ENCODE data around the gene FKBP7.

Gene FKBP7

GRCh38 chr2:178502751-178503150 is 24.4 kb upstream of the FKBP7 start:
- no peak overlapping the region for H3K4me3 ChIP-seq
- H3K27ac ChIP-seq: no peak overlapping the region
- no peaks in the 10 kb centered on the region for H3K9me3 ChIP-seq
- DNase-seq: no peak
- intact Hi-C loops (cut with DNase I; ENCODE audit: low total_unique reads): no loop called here
- no peaks in the 10 kb centered on the region for H3K27me3 ChIP-seq
- no peak for TF ChIP-seq CTCF (IDR thresholded peaks at IDR 0.05)
- no peaks in the 10 kb centered on the region for H3K4me1 ChIP-seq
- peaks cover 66 to 84% (median 67%) of the 10 kb centered on the region in 3 donors for H3K36me3 ChIP-seq

- no peak overlapping the region for H3K27ac ChIP-seq
- no peaks in the 10 kb centered on the region for H3K4me1 ChIP-seq
- no peak for DNase-seq
- H3K4me3 ChIP-seq: no peak overlapping the region
- peaks cover 77 to 93% (median 82%) of the 10 kb centered on the region in 3 donors for H3K36me3 ChIP-seq
- H3K9me3 ChIP-seq: no peaks in the 10 kb centered on the region
- no peaks in the 10 kb centered on the region for H3K27me3 ChIP-seq
- TF ChIP-seq CTCF (IDR thresholded peaks at IDR 0.05): no peak
- intact Hi-C loops (cut with DNase I; ENCODE audit: low total_unique reads): no loop called here
These were observed 21.2 kb upstream of the FKBP7 start for GRCh38 chr2:178499640-178500039.

GRCh38 chr2:178498137-178498536 is 19.7 kb upstream of the FKBP7 start:
- TF ChIP-seq CTCF (IDR thresholded peaks at IDR 0.05): no peak
- intact Hi-C loops (cut with DNase I; ENCODE audit: low total_unique reads): no loop called here
- Histone ChIP-seq H3K9me3 (no peaks in the 10 kb centered on the region), H3K27me3 (no peaks in the 10 kb centered on the region), H3K4me3 (no peak overlapping the region), H3K36me3 (peaks cover 79 to 93% (median 80%) of the 10 kb centered on the region in 3 donors), H3K4me1 (no peaks in the 10 kb centered on the region), H3K27ac (no peak overlapping the region)
- DNase-seq: no peak

- peaks cover 65 to 86% (median 69%) of the 10 kb centered on the region in 3 donors for H3K36me3 ChIP-seq
These were observed 17.6 kb upstream of the FKBP7 start for GRCh38 chr2:178496049-178496448.

GRCh38 chr2:178491612-178492011 is 13.2 kb upstream of the FKBP7 start:
- no peaks in the 10 kb centered on the region for H3K9me3 ChIP-seq
- H3K27me3 ChIP-seq: no peaks in the 10 kb centered on the region
- TF ChIP-seq CTCF (IDR thresholded peaks at IDR 0.05): no peak
- no peak overlapping the region for H3K4me3 ChIP-seq
- no peak overlapping the region for H3K27ac ChIP-seq
- DNase-seq: no peak
- H3K4me1 ChIP-seq: no peaks in the 10 kb centered on the region
- H3K36me3 ChIP-seq: peaks cover 41 to 65% (median 52%) of the 10 kb centered on the region in 3 donors
- intact Hi-C loops (cut with DNase I; ENCODE audit: low total_unique reads): no loop called here

More at GRCh38 chr2:178496049-178496448, 17.6 kb upstream of the FKBP7 start:
- Histone ChIP-seq H3K27ac (no peak overlapping the region), H3K4me1 (no peaks in the 10 kb centered on the region), H3K4me3 (no peak overlapping the region), H3K27me3 (no peaks in the 10 kb centered on the region), H3K9me3 (no peaks in the 10 kb centered on the region)
- intact Hi-C loops (cut with DNase I; ENCODE audit: low total_unique reads): no loop called here
- TF ChIP-seq CTCF (IDR thresholded peaks at IDR 0.05): no peak
- no peak for DNase-seq

GRCh38 chr2:178485356-178485755 is 7.0 kb upstream of the FKBP7 start:
- intact Hi-C loops (cut with DNase I; ENCODE audit: low total_unique reads): no loop called here
- no peak for DNase-seq
- Histone ChIP-seq H3K27ac (no peak overlapping the region), H3K9me3 (no peaks in the 10 kb centered on the region), H3K27me3 (no peaks in the 10 kb centered on the region), H3K36me3 (peaks cover 0 to 20% (median 5%) of the 10 kb centered on the region in 3 donors), H3K4me1 (peaks cover 0 to 46% (median 37%) of the 10 kb centered on the region in 4 donors), H3K4me3 (no peak overlapping the region)
- TF ChIP-seq CTCF (IDR thresholded peaks at IDR 0.05): no peak

Data from tibial artery (tissue), 4 donors.